Activated CD4-positive, alpha-beta T cell treated with anti-CD3 and anti-CD28 coated beads, Interleukin-2, amount 50 U/mL, for 16 hours (primary cell): ENCODE data around the gene TMTC2.

ENCODE experiments used
- DNase-seq: peaks from one replicate; pipeline ENCODE4 v3.0.0-alpha.2; 2020

TMTC2 gene

GRCh38 chr12:83031196-83031595, 344.5 kb downstream of the TMTC2 start:
- DNase-seq = no peak

GRCh38 chr12:83036847-83037246, 350.1 kb downstream of the TMTC2 start:
- no peak for DNase-seq

DNA sequence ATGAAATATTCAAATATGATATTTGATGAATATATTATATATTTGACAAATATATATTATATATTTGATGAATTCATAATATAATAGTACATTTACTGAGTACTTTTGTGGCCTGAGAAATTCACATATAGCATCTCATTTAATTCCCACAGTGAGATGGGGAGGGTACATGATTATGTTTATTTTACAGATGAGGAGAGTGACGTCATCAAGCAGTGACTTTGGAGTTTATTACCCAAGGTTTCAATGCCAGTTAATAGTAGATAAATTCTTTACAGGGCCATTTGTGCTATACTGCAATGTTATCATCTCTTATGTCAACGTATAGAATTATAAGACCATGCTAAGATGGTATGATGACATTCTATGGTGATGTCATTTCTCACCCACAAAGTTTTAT, 352.7 kb downstream of the TMTC2 start:
- no peak for DNase-seq

DNA sequence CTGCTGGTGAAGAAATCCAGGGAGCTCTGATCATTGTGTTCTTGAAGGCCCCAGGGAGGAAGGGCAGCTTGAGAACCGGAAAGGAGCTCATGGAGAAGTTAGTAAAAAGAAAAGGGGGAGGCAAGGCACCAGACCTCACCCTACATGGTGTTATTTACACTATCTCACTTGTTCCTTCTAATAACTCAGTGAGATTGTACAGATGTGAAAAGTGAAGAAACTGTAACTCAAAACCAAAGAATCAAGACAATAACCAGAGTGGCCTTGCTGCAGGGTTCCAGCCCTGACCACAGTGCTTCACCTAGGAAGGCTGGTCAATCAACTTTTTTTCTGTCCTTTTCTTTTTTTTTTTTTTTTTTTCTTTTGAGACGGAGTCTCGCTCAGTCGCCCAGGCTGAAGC, 353.6 kb downstream of the TMTC2 start:
- no peak for DNase-seq

DNA sequence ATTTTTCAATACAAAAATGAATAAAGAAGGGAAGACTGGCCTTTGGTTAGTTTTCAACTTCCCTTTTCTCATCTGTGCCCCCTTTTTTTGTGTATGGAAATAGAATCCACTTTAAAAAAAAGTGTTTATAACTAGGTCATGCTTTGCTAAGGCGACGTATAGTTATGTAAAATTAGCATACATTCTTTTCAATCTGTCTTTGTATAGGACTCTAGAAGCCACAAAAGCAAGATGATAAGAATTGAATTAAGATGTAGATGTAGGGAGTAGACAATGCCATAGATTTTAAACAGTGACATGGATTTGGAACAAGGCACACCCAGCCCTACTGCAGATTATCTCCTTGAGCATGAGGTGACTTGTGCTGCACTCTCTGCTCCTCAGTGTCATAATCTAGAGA, 354.3 kb downstream of the TMTC2 start:
- no peak for DNase-seq

DNA sequence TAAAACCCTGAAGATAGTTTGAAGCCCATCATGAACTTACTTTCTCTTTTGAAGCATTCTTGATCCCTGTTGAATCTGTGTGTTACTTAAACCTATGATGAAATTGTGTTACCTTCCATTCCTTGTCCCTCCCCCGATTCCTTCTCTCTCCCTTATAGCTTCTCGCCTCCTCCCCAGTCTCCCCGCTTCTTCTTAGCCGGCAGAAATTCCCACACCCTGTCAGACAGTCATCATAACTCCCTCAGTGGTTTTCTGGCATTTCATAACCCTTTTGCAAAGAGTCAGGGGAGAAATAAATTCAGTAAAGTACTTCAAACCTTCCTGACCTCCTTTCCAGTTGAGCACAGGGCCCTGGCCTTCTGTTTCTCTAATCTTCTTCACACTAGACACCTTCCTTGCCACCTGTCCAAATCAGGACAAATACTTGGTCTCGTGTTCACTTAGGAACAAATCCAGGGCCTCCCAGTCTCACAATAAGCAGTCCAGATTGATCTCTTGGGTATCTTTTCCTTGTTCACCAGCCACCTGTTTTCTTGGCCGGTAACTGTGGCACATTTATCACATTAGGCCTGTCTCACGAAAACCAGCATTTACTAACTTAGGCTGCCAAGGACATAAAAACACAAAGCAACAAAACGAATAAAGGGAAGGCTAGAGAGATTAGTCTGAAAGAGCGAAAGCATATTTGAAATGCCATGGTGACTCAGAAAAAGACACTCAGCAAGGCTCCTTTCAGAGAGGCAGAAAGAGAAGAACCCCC, 355.9 kb downstream of the TMTC2 start:
- no peak for DNase-seq

DNA sequence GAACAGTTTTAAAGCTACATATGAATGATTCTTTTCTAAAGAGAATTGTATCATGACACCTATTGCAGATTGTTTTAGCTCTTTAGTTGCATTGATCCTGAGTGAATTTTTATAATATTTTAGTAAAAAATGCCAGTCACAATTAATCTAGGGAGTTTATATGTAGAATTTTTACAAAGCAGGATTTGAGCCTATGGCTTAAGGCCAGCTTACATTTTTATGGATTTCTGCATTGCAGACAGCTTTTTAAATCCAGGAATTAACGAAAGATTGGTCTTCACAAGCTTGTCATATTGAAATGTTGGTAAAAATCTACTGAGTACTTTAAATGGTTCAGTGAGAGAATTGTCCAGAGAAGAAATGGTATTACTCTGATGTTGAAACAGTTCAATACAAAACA, 358.0 kb downstream of the TMTC2 start:
- DNase-seq = no peak

DNA sequence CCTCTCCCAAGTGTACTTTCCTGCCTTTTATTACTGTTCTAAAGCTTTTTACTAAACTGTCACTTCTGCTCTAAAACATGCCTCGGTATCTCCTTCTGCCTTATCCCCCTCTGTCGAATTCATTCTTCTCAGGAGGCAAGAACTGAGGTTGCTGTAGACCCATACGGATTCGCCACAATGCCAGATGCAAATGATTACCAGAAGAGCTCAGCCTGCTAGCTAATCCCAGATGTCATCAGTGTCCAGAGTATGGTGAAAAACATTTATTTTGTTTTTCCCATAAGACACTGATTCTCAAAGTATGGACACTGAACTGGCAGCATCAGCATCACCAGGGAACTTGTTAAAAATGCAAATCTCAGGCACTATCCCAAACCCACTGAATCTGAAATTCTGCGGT, 359.3 kb downstream of the TMTC2 start:
- no peak for DNase-seq

- DNase-seq = no peak
Measured at GRCh38 chr12:83049306-83049705, 362.6 kb downstream of the TMTC2 start.

DNA sequence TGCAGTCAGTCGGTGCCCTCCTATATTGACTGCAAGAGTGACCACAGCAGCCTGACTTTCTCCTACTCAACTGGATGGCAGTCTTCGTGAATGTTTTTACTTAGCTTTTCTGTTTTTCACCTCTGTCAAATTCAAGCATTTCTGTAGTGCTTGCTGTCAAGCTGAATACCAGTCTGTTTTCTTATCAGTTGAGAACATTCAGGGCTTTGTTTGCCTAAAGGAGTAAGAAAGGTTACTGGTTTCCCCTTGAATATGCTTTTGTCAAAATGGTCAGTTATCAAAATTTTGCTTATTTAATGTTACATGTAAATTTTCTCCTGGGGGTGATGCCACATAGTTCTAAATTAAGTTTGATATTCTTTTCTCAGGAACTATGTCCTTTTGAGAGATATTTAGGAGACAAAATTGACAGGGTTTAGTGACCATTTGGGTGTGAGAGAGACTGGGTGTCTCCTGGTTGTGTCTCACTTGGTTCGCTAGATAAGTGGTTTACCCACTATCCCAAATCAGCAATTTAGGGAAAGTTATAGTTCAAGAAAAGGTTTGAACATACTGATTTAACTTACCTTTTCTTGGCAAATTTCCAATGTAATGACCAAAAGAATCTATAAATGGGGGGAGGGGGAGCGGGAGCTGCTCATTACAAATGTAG, 366.3 kb downstream of the TMTC2 start:
- DNase-seq = no peak

- no peak for DNase-seq
Measured at GRCh38 chr12:83057436-83057835, 370.7 kb downstream of the TMTC2 start.

DNA sequence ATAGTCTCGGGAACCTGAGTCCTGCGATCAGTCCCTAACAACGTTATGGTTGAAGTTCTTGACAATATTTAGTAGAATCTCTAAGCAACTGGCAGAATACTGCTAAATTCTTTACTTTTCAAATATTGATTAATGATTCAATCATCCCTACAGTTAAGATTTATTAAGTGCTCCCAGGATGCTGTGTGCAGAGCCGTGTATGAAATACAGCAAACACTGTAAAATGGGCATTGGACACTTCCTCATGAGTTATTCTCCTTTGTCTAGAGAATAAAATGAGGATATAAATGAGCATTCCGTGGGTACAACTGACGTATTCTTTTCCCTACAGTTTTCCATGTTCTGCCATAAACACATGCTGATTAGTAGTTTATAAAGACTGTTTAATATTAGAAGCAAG, 372.4 kb downstream of the TMTC2 start:
- no peak for DNase-seq

DNA sequence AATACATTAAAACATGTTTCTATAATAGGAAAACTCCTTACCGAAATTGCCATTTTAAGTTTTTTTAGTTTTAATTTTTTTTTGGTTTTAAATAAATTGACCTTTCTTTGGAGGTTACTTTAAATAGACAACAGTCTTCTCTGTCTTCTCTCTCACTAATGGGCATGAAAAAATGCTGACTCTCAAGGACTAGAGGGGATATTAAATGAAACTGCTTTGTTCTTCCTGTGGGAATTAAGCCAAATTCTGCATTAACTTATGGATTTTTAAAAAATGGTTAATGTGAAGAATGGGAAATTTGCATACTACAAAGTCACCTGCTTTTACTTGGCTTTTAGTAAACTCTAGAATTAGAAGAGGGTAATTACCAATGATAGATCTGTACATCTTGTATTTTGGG, 378.9 kb downstream of the TMTC2 start:
- no peak for DNase-seq

- no peak for DNase-seq
Measured at GRCh38 chr12:83067981-83068380, 381.3 kb downstream of the TMTC2 start.

DNA sequence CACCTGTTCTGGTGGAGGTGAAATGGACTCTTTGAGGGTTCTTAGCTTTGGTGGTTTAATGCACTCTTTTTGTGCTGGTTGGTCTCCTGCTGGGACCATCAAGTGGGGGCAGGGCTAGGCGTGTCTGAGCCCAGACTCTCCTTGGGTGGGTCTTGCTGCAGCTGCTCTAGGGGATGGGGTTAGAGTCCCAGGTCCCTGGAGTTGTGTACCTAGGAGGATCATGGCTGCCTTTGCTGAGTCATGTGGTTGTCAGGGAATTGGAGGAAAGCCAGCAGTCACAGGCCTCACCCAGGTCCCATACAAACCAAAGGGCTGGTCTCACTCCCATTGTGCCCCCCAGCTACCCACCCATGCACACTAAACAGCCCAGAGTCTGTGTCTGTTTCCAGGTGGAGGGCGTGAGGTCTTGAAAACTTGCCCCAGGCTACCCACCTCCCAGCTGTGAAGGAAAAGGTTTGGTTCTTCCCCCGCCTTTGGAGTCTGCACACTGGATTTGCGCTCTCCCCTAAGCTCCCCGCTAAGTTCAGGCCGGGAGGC, 387.7 kb downstream of the TMTC2 start:
- no peak for DNase-seq

- DNase-seq = no peak
Measured at GRCh38 chr12:83075471-83075870, 388.8 kb downstream of the TMTC2 start.

- no peak for DNase-seq
Measured at GRCh38 chr12:83077041-83077440, 390.3 kb downstream of the TMTC2 start.

- DNase-seq = no peak
Measured at GRCh38 chr12:83082690-83083276, 396.1 kb downstream of the TMTC2 start.

DNA sequence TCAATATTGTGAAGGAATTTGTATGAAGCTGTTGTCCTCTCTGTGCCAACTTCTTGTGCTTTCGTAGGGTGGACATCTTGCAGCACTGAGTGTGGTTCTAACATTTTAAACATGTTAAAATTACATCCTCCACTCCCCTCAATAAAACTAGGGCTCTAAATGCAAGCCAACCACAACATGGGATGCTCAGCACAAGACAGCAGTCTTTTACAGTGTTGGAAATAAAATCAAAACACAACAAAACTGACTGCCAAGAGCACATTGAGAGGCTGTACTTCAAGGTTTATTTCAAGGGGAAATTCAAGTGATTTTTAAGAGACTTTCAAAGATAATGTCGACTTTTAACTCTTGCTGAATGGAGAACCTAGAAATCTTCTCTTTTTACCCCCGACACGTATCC, 396.9 kb downstream of the TMTC2 start:
- no peak for DNase-seq

- no peak for DNase-seq
Measured at GRCh38 chr12:83084516-83085234, 398.0 kb downstream of the TMTC2 start.

DNA sequence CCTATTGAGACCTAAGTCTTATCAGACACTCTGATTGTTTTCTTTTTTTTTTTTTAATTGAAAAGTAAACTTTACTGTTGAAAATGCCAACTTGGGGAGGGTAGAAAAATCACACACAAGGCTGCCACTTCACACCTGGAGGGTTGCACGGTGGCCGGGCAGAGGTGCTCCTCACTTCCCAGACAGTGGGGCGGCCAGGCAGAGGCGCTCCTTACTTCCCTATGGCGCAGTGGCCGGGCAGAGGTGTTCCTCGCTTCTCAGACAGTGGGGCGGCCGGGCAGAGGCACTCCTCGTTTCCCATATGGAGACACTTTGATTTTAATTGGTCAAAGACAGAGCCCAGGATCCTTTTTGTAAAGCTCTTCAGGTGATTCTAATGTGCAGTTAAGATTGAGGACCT, 399.3 kb downstream of the TMTC2 start:
- no peak for DNase-seq

DNA sequence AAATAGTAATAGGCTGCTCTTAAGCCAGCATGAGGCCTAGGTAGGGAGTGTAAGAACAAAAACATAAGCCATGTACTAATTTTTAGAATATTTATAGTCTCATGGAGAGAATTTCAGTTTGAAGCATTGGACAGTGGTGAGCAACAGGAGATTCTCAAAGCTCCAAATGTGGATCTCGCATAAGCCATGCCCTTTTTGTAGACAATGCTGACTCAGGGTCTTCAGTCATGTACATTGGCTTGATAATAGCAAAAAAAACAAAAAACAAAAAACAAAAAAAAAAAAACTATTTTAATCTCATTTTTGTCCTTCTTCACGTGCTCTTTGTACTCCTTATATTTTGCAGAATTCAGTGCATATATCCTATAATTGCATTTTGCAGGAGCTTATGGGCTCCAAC, 402.9 kb downstream of the TMTC2 start:
- DNase-seq = no peak

GRCh38 chr12:83092129-83092528, 405.4 kb downstream of the TMTC2 start:
- no peak for DNase-seq

GRCh38 chr12:83092606-83093005, 405.9 kb downstream of the TMTC2 start:
- no peak for DNase-seq
